ENCODE results near the gene PLCL2. TPM values are rescaled to one million over a fixed set of nuclear protein-coding genes. Genes with fewer than 3 reads are reported as not detected.

Gene PLCL2
- polyA plus RNA-seq, 1 experiment = 1.9 TPM

DNA sequence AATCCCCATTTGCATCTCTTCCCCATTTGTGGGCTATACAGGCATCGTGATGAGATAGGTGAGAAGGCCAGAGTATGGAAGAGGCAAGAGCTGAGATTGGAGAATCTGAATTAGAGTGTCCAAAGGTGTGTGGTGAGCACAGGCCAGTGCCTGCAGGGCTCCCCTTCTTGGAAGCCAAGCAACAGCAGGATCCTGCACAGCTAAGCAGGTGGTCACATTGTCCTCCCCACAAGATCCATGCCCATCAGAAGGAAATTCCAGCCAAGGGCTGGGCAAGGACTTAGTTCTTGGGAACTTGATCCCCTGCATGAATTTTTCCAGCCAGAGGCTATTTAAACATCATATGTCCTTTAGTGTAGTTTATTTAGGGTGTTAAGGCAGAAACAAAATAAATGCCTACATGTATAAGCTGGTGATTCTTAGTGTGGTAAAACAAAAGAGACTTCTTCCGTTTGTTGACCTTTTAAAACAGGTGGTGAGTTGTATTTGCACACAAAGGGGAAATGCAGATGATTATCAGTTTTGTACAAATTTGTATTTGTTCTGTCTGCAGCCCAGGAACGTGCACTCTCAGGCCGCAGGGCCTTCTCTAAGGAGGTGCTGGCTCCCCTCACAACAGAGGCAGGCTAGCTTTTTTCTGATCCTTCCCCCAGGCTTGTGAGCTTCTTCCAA lies 110.2 kb downstream of the PLCL2 start:
- ChIA-PET POLR2A (no interaction called here), CTCF (no interaction called here)
- DNase-seq (ENCODE audit: low read depth) = no peak
- TF ChIP-seq, protein P1, sequence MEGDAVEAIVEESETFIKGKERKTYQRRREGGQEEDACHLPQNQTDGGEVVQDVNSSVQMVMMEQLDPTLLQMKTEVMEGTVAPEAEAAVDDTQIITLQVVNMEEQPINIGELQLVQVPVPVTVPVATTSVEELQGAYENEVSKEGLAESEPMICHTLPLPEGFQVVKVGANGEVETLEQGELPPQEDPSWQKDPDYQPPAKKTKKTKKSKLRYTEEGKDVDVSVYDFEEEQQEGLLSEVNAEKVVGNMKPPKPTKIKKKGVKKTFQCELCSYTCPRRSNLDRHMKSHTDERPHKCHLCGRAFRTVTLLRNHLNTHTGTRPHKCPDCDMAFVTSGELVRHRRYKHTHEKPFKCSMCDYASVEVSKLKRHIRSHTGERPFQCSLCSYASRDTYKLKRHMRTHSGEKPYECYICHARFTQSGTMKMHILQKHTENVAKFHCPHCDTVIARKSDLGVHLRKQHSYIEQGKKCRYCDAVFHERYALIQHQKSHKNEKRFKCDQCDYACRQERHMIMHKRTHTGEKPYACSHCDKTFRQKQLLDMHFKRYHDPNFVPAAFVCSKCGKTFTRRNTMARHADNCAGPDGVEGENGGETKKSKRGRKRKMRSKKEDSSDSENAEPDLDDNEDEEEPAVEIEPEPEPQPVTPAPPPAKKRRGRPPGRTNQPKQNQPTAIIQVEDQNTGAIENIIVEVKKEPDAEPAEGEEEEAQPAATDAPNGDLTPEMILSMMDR (IDR thresholded peaks at IDR 0.05; ENCODE audit: insufficient read depth, low read depth, low read length) = no peak
- no peak overlapping the region for H3K4me3 ChIP-seq (ENCODE audit: low read depth, low read length)
- no peaks in the 10 kb centered on the region for H3K27me3 ChIP-seq (ENCODE audit: control insufficient read depth, insufficient read depth, low read length)
- no peaks in the 10 kb centered on the region for H3K36me3 ChIP-seq (ENCODE audit: control insufficient read depth, insufficient read depth, low read length)

DNA sequence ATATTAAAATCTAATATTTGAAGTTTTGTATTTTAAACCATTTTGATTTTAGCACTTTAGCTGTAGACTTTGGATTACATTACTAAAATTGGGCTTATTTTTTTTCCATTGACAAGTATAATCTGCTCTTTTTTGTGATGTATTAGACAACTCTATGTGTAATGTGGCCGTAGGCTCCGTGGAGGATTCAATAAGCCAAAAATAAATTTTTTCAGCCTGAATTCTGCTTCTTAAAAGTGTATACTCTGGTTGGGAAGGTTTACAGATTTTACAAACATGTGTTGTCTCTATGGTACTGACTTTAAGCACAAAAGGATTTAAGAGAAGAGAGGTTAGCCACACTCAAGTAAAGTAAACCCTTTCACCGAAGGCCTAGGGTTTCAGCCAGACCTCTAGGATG lies 110.8 kb downstream of the PLCL2 start:
- TF ChIP-seq, protein P1 (IDR thresholded peaks at IDR 0.05; ENCODE audit: insufficient read depth, low read depth, low read length) = no peak
- CTCF ChIA-PET = no interaction called here
- Histone ChIP-seq H3K4me3 (ENCODE audit: low read depth, low read length) (no peak overlapping the region), H3K27me3 (ENCODE audit: control insufficient read depth, insufficient read depth, low read length) (no peaks in the 10 kb centered on the region), H3K36me3 (ENCODE audit: control insufficient read depth, insufficient read depth, low read length) (no peaks in the 10 kb centered on the region)
- POLR2A ChIA-PET = no interaction called here
- no peak for DNase-seq (ENCODE audit: low read depth)

DNA sequence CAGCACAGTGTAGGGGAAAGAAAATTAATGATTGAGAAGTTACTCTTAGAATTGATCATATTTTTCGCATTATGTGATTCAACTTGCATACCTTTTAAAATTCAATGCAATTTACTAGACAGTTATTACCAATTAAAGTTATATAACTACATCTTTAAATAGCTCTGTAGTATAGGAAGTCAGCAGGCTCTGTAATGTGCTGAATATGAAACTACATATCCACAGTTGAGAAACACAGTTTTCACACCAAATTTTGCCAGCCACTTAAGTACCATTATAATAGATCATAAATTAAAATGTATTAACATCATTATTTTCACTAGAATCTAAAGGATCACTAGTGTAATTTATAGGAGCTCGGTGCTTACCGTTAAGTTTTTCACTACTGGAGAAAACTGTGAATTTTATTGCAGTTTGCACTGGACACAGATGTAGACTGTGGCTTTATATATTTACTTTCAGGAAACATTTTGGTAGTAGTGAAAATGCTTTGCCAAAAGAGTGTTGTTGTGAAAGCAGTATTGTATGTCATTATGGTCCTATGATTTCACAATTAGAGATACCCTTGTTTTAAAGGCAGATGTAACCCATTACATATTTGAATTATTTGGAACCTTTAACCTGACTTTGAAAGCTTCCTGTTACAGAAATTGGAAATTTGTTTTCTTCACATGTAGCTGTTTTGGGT lies 113.6 kb downstream of the PLCL2 start:
- ChIA-PET POLR2A (no interaction called here), CTCF (no interaction called here)
- DNase-seq (ENCODE audit: low read depth) = no peak
- H3K36me3 ChIP-seq (ENCODE audit: control insufficient read depth, insufficient read depth, low read length) = no peaks in the 10 kb centered on the region
- H3K4me3 ChIP-seq (ENCODE audit: low read depth, low read length) = no peak overlapping the region
- TF ChIP-seq, protein P1 (IDR thresholded peaks at IDR 0.05; ENCODE audit: insufficient read depth, low read depth, low read length) = no peak
- no peaks in the 10 kb centered on the region for H3K27me3 ChIP-seq (ENCODE audit: control insufficient read depth, insufficient read depth, low read length)

DNA sequence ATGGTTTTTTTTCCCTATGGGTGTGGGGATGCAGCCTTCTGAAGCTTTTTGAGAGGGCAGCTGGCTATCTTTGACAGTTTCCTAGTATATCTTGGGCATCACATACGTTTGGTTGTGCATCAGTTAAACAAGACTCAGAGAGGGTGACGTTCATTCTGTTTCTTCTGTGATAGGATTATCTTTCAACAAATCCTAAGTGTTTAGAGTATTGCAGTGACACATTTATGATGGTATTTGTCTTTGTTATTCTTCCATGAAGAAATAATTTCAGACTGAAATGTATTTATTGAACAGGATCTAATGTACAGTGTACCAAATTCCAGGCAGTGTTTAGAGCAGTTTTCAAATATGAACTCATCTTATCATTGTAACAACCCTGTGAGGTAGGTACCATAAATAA lies 114.4 kb downstream of the PLCL2 start:
- no peaks in the 10 kb centered on the region for H3K27me3 ChIP-seq (ENCODE audit: control insufficient read depth, insufficient read depth, low read length)
- DNase-seq (ENCODE audit: low read depth) = no peak
- no peaks in the 10 kb centered on the region for H3K36me3 ChIP-seq (ENCODE audit: control insufficient read depth, insufficient read depth, low read length)
- ChIA-PET CTCF (no interaction called here), POLR2A (no interaction called here)
- TF ChIP-seq, protein P1 (IDR thresholded peaks at IDR 0.05; ENCODE audit: insufficient read depth, low read depth, low read length) = no peak
- H3K4me3 ChIP-seq (ENCODE audit: low read depth, low read length) = no peak overlapping the region

DNA sequence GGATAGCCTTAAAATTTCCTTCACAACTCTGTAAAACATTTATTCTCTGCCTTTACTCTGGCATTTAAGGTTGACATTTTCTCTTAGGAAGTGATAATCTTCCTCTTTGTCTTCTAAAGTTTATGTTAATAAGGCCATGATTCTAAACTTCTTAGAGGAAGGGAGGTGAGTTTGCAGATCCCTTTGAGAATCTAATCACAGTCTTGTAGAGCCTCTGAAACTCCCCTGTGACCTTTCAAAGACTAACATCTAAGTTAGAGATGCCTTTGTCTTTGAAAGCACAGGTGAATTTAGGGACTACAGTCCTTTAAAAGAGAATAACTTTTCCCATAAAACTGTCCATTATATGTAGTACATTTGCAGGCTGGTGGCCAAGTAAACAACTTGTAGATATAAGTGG lies 115.1 kb downstream of the PLCL2 start:
- Histone ChIP-seq H3K36me3 (ENCODE audit: control insufficient read depth, insufficient read depth, low read length) (no peaks in the 10 kb centered on the region), H3K27me3 (ENCODE audit: control insufficient read depth, insufficient read depth, low read length) (no peaks in the 10 kb centered on the region), H3K4me3 (ENCODE audit: low read depth, low read length) (no peak overlapping the region)
- TF ChIP-seq, protein P1 (IDR thresholded peaks at IDR 0.05; ENCODE audit: insufficient read depth, low read depth, low read length) = no peak
- ChIA-PET POLR2A (no interaction called here), CTCF (no interaction called here)
- DNase-seq (ENCODE audit: low read depth) = no peak
